Measurements from ENCODE around the gene TEX13D.

DNA sequence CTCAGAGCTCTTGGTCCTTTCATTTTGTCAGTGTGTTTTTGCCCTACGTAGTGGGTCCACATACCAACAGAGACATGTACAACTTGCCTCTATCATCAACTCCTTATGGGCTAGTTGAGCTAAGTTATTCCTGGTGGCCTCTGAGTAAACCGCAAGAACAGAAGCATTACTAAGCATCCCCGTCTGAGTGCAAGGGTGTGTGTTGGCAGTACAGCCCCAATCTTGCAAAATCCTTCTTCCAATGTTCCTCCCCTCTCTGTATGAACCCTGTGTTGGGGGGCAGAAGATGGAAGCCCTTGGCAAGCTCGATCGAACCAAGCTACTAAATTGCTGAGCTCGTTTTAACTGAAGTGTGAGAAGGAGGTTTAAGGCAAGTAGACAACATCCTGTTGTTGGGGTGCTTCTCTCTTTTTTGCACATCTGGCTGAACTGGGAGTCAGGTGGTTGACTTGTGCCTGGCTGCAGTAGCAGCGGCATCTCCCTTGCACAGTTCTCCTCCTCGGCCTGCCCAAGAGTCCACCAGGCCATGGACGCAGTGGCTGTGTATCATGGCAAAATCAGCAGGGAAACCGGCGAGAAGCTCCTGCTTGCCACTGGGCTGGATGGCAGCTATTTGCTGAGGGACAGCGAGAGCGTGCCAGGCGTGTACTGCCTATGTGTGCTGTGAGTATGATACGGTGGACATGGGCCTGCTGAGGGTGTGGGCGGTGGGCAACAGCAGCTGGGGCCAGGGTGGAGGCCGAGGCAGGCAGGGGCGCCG is 13.8 kb downstream of the TEX13D start, which contains the start of gene SH2D1A:
- TF ChIP-seq, protein P1, sequence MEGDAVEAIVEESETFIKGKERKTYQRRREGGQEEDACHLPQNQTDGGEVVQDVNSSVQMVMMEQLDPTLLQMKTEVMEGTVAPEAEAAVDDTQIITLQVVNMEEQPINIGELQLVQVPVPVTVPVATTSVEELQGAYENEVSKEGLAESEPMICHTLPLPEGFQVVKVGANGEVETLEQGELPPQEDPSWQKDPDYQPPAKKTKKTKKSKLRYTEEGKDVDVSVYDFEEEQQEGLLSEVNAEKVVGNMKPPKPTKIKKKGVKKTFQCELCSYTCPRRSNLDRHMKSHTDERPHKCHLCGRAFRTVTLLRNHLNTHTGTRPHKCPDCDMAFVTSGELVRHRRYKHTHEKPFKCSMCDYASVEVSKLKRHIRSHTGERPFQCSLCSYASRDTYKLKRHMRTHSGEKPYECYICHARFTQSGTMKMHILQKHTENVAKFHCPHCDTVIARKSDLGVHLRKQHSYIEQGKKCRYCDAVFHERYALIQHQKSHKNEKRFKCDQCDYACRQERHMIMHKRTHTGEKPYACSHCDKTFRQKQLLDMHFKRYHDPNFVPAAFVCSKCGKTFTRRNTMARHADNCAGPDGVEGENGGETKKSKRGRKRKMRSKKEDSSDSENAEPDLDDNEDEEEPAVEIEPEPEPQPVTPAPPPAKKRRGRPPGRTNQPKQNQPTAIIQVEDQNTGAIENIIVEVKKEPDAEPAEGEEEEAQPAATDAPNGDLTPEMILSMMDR (IDR thresholded peaks at IDR 0.05; ENCODE audit: low read length), result no peak
- no peak for TF ChIP-seq EZH2 (IDR thresholded peaks at IDR 0.05; ENCODE audit: borderline replicate concordance, low read length)

Data from OCI-LY1 (cell line).